Fibroblast of skin of right quadriceps (primary cell): ENCODE data around the gene CTCF.
"Not testable (repeated sequence)": the region's sequence is repeated elsewhere in the genome, so short reads cannot be mapped to it uniquely, and the experiment has no call there.

Experiments used
- DNase-seq: peaks from one replicate; pipeline ENCODE4 v3.0.0-alpha.2; 2013

CTCF gene, protein sequence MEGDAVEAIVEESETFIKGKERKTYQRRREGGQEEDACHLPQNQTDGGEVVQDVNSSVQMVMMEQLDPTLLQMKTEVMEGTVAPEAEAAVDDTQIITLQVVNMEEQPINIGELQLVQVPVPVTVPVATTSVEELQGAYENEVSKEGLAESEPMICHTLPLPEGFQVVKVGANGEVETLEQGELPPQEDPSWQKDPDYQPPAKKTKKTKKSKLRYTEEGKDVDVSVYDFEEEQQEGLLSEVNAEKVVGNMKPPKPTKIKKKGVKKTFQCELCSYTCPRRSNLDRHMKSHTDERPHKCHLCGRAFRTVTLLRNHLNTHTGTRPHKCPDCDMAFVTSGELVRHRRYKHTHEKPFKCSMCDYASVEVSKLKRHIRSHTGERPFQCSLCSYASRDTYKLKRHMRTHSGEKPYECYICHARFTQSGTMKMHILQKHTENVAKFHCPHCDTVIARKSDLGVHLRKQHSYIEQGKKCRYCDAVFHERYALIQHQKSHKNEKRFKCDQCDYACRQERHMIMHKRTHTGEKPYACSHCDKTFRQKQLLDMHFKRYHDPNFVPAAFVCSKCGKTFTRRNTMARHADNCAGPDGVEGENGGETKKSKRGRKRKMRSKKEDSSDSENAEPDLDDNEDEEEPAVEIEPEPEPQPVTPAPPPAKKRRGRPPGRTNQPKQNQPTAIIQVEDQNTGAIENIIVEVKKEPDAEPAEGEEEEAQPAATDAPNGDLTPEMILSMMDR

DNA sequence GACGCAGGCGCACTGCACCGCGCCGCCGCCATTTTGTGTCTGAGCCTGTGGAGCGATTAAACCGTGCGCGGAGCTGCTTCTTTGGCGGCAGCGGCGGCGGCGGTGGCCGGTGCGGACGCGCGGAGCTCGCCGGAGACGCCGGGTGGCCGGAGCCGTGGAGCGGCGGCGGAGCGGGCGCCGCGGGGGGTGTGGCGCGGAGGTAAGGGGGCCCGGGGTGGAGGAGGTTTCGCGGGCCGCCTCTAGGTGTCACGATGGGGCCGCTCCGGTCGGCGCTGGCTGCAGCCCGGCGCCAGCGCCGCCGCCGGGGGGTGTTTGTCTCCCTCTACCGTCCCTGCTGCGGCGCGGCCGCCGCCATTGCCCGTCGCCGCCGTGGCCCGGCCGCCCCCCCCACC is at the start of gene CTCF:
CTCF (plus strand) TSS at position 1 of the 392 bp plus-strand sequence. CDS start 48,307 bp downstream, outside the sequence.
- peak; percentile 85 for DNase-seq

DNA sequence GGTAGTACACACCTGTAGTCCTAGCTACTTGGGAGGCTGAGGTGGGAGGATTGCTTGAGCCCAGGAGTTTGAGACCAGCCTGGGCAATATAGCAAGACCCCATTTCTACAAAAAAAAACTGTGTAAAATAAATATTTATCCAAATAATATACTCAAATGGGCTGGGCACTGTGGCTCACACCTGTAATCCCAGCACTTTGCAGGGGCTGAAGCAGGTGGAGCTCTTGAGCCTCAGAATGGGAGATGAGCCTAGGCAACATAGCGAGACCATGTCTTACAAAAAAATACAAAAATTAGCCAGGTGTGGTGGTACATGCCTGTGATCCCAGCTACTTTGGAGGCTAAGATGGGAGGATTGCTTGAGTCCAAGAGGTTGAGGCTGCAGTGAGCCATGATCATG is 48.4 kb upstream of the CTCF start:
- not testable (repeated sequence) for DNase-seq

DNA sequence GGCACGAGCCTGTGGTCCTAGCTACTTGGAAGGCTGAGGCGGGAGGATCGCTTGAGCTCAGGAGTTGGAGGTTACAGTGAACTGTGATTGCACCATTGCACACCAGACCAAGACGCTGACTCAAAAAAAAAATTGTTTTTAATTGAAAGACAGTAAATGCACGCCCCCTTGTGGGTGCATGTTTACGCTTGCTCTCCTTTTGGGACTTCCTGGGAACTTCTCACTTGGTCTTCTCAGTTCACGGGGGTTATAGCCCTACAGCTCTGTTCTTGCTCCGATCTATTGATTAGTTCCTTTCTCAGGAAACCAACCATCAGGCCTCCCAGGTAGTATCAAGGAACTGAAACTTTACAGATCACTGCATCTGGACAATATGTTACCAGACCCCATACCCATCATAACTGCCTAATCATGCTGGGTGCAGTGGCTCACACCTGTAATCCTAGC is 47.9 kb upstream of the CTCF start:
- peak; percentile 78 for DNase-seq

DNA sequence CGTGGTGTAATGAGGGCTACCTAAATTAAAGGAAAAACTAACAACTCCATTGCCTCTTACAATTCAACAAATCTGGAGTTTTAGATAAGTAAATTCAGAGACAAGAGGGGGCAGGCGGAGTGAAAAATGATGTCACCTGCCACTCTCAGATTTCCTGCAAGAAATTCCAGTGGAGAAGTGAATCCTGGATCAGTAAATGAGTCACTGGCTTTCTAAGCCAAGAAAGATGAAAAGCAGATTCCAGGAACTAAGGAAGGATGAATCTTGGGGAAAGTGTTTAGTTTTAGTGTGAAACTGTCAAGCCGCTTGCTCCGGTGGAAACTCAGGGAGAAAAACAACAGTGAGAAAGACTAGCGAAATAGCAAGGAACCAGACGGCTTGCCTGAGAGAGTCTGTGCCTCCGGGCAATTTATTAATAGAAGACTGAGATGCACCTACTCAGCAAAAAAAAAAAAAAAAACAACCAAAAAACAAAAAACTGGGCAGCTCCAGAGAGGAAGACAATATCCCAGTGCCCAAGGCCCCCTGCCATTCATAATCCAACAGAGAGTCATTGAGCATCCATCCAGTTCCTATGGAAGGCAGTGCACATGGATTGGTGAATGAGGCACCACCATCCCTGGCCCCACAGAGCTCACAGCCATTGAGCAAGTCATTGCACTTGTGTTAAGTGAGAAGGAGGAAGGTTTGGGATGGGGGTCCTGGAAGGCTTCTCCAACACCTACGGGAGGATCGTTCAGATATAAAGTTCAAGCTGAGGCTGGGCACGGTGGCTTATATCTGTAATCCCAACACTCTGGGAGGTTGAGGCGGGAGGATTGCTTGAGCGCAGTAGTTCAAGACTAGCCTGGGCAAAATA is 45.8 kb upstream of the CTCF start:
- peak; percentile 78 for DNase-seq

DNA sequence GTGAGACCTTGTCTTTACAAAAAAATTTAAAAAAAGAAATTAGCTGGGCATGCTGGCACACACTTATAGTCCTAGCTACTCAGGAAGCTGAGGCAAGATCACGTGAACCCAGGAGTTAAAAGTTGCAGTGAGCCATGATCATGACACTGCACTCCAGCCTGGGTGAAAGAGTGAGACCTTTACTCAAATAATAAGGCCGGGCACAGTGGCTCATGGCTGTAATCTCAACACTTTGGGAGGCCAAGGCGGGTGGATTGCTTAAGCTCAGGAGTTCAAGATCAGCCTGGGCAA is 45.2 kb upstream of the CTCF start:
- DNase-seq: no peak

DNA sequence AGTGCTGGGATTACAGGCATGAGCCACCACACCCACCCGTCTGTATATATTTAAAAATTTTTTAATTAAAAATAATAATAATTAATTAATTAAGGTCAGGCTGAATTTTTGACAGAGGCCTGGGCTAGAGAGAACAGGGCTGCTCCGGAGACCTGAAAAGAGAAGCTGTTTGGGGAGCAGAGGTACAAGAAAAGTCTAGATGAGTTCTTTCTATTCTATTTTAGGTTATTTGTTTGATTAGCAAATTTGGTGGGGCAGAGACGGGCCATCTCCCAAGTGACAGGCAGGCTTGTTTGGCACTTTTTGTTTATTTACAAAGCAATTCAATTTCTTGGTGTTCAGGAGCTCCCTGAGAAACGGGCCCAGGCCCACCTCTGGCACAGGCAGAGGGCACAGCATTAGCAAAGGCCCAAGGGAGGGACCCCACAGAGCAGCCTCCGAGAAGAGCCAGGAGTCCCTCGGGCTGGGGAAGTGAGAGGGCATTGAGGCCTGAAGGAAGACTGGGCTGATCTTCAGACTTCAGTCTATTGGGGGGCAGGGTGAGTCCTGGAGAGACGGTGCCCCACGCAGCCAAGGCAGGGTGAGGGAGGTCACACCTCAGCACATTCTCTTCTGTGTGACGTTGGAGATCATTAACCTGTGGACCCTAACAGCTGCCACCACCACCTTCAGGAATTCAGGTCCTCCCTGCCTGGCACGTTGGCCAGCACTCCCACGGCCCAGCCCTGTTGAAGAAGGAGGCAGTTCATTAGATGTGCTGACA is 44.5 kb upstream of the CTCF start:
- no peak for DNase-seq

DNA sequence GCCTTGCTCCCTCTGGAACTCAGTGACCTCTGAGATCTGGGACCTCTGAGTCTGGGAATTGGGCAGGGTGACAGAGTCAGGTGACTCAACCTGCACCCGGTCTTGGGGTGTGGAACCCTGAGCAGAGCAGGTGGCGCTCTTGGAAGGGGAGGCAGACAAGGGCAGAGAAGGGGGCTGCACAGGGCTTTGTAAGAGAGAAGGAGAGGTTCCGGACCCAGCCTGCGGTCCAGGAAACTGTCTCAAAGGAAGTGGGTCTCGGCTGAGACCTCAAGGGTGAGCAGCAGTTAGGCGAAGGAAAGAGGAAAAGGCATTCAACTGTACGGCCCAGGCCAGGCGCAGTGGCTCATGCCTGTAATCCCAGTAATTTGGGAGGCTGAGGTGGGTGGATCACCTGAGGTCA is 43.6 kb upstream of the CTCF start:
- no peak for DNase-seq

DNA sequence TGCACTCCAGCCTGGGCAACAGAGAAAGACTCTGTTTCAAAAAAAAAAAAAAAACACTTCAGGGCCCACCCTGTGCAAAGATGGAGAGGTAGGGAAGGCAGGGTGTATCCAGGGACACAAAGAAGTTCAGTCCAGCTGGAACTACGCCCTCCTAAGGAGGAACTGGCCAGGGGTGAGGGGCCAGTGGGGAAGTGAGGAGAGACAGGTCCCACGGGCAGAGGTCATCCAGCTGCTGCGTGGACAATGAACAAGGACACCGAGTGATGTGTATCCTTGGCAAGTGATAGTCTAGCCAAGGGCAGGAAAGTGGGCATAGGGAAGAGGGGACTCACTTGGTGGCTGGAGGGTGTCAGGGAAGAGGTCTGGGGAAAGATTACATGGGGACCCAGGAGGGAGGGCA is 43.1 kb upstream of the CTCF start:
- no peak for DNase-seq

DNA sequence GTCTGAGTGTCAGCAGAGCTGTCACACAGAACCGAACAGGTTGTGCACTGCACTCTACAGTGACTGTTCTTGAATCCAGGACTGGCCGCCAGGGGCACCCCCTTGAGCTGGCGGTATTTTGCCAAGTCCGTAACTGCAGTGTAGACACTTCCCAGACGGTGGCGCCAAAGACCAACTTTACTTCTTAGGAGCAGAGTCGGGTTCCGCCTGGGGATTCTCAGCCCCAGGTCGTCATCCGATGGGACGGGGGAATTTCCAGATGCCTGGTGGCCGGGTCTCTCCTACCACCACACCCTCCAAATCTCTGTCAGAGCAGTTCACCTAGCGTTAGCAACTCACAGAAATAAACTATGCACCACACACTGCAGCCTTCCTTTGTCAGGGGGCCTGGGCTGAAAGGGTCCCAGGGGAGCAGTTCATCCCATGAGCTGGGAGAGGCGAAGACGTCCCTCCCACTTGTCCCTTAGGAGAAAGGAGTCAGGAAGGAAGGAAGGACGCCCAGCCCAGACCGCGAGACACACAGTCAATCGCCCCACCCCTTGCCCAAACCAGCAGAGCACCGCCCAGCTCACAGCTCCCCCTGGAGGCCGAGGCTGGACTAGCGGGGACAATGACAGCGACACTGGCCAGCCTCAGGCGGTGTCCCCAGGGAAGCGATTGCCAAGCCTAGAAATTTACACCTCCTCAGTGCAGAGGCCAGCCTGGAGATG is 41.1 kb upstream of the CTCF start:
- peak; percentile 95 for DNase-seq

DNA sequence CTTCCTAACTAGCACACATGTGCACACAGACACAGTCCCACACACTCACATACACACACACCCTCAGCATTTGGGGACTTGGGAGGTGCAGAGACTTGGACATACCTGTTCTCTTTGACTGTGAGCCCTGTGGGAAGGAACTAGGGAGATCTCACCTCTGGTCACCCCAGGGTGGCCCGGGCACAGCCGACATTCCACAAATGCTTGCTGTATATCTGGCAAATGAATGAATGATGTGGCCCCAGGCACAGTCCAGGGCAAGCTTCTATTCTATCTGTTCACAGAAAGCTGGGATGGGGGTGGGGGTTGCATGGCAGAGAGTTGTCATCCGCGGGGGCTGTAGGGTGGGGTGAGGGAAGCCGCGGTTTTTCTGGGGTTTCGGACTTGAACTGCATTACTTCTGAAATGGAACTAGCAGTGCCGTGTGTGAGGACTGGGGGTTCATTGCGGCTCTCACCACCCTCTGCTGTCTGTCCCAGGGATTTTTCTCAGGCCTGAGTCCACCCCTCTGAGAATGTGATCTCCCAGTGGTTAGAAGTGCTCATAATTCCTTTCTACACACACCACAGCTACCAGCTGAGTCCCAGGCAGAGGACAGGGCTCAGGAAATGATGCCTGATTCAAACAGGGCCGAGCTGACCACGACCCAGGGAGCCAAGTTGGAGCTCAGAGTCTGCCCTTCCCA is 37.0 kb upstream of the CTCF start:
- DNase-seq: peak; percentile 49

DNA sequence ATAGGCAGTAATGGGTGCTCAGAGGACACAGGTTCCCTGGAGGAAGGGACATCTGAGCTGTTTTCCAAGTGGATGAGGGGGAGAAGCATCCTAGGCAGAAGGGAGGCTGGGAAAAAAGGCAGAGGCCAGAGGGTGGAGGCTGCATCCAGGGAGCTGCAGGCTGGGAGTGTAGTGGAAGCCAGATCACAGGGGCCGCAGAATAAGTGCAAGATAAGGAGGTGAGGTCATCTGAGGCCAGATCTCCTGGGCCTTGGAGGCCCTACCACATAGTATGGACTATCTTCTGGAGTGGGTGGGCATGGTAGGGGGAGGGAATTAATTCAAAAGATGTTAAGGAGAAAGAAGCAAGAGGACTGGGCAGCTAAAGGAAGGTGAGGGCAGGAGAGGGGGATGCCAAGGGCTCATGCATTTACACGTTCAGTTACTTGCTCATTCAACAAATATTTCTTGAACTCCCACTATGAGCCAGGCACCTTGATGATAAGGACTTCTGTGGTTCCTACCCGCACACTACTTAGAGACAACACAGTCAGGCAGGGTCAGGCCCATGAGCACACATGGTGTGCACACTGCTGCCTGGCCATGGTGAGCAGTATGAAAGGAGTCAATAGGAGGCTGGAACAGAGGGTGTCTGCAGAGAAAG is 36.1 kb upstream of the CTCF start:
- DNase-seq: no peak

DNA sequence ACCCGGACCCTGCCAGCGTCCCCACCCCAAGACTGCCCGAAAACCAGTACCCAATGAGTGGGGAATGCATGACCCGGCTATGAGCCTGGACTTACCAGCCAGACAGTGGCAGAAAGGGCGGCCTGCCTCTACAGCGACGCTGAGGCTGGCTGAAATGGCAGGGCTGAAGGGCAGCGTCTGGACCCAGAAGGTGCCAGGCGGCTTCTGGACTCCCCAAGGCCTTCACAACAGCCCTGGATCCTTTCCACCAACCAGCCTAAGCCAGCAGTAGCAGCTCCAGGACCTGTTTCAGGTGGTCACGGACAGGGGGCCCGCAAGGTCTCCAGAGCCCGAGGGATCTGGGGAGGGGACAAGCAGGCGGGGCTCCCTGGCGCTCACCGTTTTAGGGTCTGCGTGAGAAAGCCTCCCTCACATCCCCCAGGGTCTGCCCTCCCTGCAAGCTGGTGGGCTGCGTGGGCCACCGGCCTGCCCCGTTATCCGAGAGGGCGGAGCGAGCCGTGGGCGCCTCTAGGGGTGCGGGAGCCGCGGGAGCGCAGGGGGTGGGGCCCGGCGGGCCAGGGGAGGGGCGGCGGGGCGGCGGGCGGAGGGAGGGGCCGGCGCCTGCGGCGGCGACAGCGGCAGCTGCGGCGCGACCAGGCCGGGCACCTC is 34.0 kb upstream of the CTCF start, which contains the start of gene RIPOR1:
RIPOR1 (plus strand) TSS at position 608 of the 648 bp plus-strand sequence. CDS start 9,618 bp downstream, outside the sequence.
- DNase-seq: peak; percentile 31

DNA sequence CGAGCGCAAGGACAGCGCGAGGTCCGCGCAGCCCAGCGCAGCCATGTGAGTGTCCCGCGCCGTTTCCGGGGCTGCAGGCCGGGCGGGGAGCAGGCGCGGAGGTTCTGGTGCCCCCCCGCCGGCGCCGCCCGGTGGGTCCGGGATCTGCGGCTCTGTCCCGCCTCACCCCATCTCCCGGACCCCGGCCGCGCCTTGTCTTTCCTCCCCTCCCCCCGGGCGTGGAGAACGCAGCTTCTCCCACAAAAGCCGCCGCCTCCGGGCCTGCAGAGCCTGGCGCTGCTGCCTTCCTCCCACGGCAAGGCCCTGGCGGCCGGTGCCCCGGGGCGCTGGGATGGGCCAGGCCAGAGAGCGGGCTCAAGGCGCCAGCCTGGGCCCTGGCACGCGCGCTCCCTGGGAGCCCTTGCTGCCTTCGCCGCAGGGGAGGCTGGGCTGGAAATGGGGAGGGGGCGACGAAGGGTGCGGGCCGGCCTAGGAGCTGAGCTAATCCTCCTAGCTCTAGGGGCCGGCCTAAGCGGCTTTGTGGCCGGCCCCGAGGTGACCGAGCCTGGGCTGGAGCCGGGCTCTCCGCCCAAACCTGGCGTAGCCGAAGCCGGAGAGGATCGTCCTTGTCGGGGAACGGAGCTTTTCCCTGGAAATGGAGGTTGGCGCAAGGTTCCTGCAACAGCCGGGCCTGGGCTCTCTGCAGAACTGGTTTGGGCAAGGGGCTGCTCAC is 33.3 kb upstream of the CTCF start:
- no peak for DNase-seq

DNA sequence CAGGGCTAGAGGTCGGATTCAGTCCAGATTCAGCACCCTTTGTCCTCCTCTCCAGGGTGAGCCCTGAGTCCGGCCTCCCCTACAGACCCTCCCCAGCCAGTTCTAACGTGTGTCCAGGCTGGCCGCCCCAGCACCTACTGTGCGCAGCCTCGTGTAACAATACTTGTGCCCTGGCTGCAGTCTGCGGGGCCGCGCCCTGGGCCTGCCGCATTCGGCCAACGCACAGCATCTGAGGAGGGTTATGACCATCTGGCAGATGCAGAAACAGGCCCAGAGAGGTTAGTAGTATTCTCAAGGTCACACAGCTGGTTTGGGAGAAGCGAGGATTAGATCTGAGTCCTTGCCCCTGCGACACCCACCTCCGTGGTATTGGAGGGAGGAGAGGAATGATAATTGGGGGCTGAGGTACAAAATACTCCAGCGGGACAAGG is 32.7 kb upstream of the CTCF start:
- no peak for DNase-seq

DNA sequence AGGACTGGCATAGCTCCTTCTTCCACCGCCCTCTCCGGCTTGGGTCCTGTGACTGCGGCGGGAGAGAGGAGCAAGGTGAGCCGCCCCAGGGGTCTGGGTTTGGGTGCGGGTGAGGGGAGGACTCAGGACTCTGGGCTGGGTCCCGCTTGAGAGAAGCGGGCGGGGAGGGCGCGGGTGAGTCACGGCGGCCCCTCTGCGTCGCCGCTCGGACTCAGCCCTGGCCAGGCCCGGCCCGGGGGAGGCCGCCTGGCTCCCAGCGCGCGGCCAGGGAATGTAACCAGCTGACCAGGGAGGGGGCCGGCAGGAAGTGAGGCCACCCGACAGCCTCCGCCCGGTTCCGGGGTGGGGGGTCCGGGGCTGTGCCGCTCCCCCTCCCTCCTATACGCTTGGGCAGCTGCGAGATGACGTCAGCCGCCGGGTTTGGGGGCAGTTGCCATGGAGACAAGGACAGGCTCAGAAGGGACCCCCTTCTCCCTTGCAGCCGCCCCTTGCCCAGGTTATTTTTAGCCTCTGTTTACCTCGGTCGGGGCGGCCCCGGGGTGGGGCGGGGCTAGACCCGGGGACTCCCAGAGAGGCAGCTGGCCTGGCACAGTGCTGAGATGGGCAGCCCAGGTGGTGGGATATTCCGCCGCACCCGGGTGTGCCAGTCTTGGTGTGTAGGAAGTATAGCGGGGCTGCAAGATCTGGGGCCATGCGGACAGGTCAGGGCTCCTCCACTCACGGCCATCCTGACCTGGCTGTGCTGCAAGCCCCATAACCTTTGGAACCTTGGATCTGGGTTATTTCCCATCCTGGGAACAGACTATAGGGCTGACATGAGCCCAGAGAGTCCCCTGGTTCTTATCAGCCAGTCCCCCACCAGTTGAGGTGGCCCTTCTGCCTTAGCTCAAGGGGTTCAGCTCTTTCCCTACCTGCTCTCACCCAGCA is 32.0 kb upstream of the CTCF start:
- peak; percentile 55 for DNase-seq

DNA sequence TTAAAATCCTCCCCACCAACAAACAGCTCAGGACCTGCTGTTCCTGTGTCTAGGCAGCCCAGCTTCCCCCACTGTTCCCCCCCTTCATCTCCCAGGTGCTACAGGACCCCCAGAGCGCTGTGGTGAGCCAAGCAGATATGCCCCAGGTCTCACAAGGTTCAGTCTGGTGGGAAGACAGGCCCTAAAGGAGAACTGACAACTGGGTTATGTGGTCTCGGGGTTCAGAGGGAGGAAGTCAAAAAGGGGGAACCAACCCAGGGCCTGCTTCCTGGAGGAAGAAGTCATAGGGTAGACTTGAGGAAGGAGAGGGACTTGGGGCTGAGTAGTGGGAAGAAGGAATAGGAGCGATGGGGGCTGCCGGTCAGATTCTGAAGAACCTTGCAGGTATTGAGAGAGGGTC is 31.1 kb upstream of the CTCF start:
- no peak for DNase-seq

DNA sequence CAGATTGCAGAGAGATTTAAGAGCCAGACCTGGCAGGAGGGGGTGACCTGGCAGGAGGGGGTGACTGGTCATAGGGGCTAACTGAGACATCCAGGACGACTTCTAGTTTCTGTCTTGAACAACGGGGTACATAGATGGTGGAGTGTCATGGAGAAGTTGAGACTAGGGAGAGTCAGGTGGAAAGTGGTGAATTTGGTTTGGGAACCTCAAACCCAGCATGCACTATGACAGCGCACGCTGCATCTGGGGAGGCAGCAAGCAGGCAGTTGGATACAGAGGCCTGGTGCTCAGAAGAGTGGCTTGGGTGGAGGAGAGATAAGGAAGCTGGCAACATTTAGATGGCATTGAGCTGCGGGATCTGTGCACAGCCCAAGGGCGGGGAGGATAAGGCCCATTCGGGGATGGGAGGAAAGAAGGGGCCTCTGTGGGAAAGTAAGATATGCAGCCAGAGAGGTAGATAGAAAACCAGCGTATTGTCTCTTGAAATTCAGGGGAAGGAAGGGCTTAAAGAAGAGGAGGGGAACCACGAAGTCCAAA is 29.2 kb upstream of the CTCF start:
- DNase-seq: no peak

DNA sequence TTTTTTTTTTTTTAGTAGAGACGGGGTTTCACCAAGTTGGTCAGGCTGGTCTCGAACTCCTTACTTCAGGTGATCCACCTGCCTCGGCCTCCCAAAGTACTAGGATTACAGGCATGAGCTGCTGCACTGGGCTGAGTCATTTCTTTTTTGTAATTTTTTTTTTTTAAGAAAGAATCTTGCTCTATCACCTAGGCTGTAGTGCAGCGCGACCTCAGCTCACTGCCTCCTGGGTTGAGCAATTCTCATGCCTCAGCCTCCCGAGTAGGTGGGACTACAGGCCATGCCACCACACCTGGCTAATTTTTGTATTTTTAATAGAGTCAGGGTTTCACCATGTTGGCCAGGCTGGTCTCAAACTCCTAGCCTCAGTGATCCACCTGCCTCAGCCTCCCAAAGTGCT is 28.3 kb upstream of the CTCF start:
- not testable (repeated sequence) for DNase-seq
